ENCODE data around the gene PDPK1. TPM values are rescaled to one million over a fixed set of nuclear protein-coding genes. Genes with fewer than 3 reads are reported as not detected.

PDPK1 gene
- total RNA-seq, 1 experiment from 2014 or later = 31.6 TPM

- no peaks in the 10 kb centered on the region for H3K27me3 ChIP-seq (replicated peaks; ENCODE audit: insufficient read depth, low read depth, low read length, poor library complexity)
- no peak for DNase-seq (ENCODE audit: low spot score)
- intact Hi-C loops (cut with micrococcal nuclease; ENCODE audit: unreplicated experiment) = loop anchor here (10.0 kb wide), 1 partner anchor 243 kb away; the partner anchor contains the start of gene RNPS1
- ChIA-PET CTCF (no interaction called here), POLR2A (ENCODE audit: low non-redundant PET) (no interaction called here)
- H3K27ac ChIP-seq (ENCODE audit: low read depth, low read length, poor library complexity, severe bottlenecking) = no peak overlapping the region
- H3K9me3 ChIP-seq (ENCODE audit: low read depth, low read length, poor library complexity, severe bottlenecking) = no peaks in the 10 kb centered on the region
- H3K4me1 ChIP-seq (ENCODE audit: insufficient read depth, low read length, poor library complexity, severe bottlenecking) = no peaks in the 10 kb centered on the region
- no TSS peak for BruUV-seq (replicated peaks)
- no peaks in the 10 kb centered on the region for H3K36me3 ChIP-seq (ENCODE audit: insufficient read depth, low read length, poor library complexity, severe bottlenecking)
- no peak overlapping the region for H3K4me3 ChIP-seq (ENCODE audit: low read depth, low read length, poor library complexity, severe bottlenecking)
- TF ChIP-seq EZH2 (IDR thresholded peaks at IDR 0.05; ENCODE audit: borderline replicate concordance, low read depth, low read length, poor library complexity, severe bottlenecking) (no peak), CTCF (conservative IDR thresholded peaks at IDR 0.05; ENCODE audit: low read depth, low read length) (no peak)
Observed at GRCh38 chr16:2507665-2508064, 30.2 kb upstream of the PDPK1 start.

DNA sequence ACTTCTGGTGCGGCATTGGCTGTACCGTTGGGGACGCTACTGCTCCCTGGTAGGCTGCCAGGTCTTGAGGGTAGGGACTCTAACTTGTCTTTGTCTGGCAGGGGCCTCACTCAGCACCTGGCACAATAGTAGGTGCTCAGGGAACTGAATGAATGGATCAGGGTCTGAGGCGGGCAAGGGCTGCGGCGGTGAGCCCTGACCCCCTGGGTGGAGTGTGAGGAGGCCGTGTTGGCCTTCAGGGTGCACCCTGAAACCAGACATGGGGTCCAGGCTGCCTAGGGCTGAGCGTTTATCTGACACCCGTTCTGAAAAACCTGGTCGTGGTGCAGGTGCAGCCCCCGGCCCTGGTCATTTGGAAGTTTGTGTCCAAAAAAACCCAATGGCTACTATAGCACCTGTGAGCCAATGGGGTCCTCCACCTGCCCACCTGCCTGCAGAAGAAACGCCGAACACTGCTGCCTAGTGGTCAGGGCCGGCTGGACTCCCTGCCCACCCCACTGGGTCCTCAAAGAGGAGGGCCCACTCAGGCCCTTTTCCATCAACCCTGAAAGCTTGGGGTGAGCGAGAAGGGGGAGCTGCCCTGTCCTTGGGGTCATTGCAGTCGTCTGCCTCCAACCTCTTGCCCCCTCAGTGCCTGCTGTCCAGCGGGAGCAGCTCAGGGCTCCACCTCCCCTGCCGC, 29.0 kb upstream of the PDPK1 start:
- ChIA-PET CTCF (no interaction called here), POLR2A (ENCODE audit: low non-redundant PET) (no interaction called here)
- DNase-seq (ENCODE audit: low spot score) = no peak

GRCh38 chr16:2511128-2511800, 26.6 kb upstream of the PDPK1 start:
- POLR2A ChIA-PET (ENCODE audit: low non-redundant PET) = no interaction called here

More for the DNA sequence above, 29.0 kb upstream of the PDPK1 start:
- Histone ChIP-seq H3K27ac (ENCODE audit: low read depth, low read length, poor library complexity, severe bottlenecking) (no peak overlapping the region), H3K4me3 (ENCODE audit: low read depth, low read length, poor library complexity, severe bottlenecking) (no peak overlapping the region), H3K27me3 (replicated peaks; ENCODE audit: insufficient read depth, low read depth, low read length, poor library complexity) (no peaks in the 10 kb centered on the region), H3K9me3 (ENCODE audit: low read depth, low read length, poor library complexity, severe bottlenecking) (no peaks in the 10 kb centered on the region), H3K36me3 (ENCODE audit: insufficient read depth, low read length, poor library complexity, severe bottlenecking) (no peaks in the 10 kb centered on the region), H3K4me1 (ENCODE audit: insufficient read depth, low read length, poor library complexity, severe bottlenecking) (peaks cover 7% of the 10 kb centered on the region)
- TF ChIP-seq CTCF (conservative IDR thresholded peaks at IDR 0.05; ENCODE audit: low read depth, low read length) = no peak
- no peak for TF ChIP-seq EZH2 (IDR thresholded peaks at IDR 0.05; ENCODE audit: borderline replicate concordance, low read depth, low read length, poor library complexity, severe bottlenecking)
- intact Hi-C loops (cut with micrococcal nuclease; ENCODE audit: unreplicated experiment) = loop anchor here (10.0 kb wide), 1 partner anchor 244 kb away; the partner anchor contains the start of gene RNPS1
- no TSS peak for BruUV-seq (replicated peaks)

More at GRCh38 chr16:2511128-2511800, 26.6 kb upstream of the PDPK1 start:
- Histone ChIP-seq H3K27me3 (replicated peaks; ENCODE audit: insufficient read depth, low read depth, low read length, poor library complexity) (no peaks in the 10 kb centered on the region), H3K4me1 (ENCODE audit: insufficient read depth, low read length, poor library complexity, severe bottlenecking) (peaks cover 15% of the 10 kb centered on the region), H3K36me3 (ENCODE audit: insufficient read depth, low read length, poor library complexity, severe bottlenecking) (no peaks in the 10 kb centered on the region), H3K27ac (ENCODE audit: low read depth, low read length, poor library complexity, severe bottlenecking) (no peak overlapping the region), H3K4me3 (ENCODE audit: low read depth, low read length, poor library complexity, severe bottlenecking) (no peak overlapping the region), H3K9me3 (ENCODE audit: low read depth, low read length, poor library complexity, severe bottlenecking) (no peaks in the 10 kb centered on the region)
- DNase-seq (ENCODE audit: low spot score) = no peak
- CTCF ChIA-PET = interaction anchor here (0.6 to 1.0 kb wide), 2 partner anchors 10 kb away, joined by 3 to 6 read pairs; no protein-coding TSS in a partner anchor
- TF ChIP-seq EZH2 (IDR thresholded peaks at IDR 0.05; ENCODE audit: borderline replicate concordance, low read depth, low read length, poor library complexity, severe bottlenecking) = no peak
- TF ChIP-seq CTCF (conservative IDR thresholded peaks at IDR 0.05; ENCODE audit: low read depth, low read length) = no peak
- no TSS peak for BruUV-seq (replicated peaks)
- intact Hi-C loops (cut with micrococcal nuclease; ENCODE audit: unreplicated experiment) = no loop called here
